Psoas muscle (tissue), 8 donors: ENCODE data around the gene LRRC8D. TPM values are rescaled to one million over a fixed set of nuclear protein-coding genes. Genes with fewer than 3 reads are reported as not detected.

Experiments
- ATAC-seq, 4 donors: fragments of 200-7000 bp; cut with Tn5 transposase; one replicate each; pipeline ENCODE4 v1.9.1; 2020; ENCODE audit warnings: moderate library complexity in 3 of 4, mild to moderate bottlenecking in 2 of 4
- DNase-seq, 2 donors: peaks; one replicate each; pipeline ENCODE4 v3.0.0-alpha.2; 2020
- H3K27ac ChIP-seq: fragments of 200-600 bp; one replicate; pipeline ENCODE4 v1.8.0; 2022
- H3K27me3 ChIP-seq, 3 donors: fragments of 200-600 bp in 1 of 3; one replicate each; pipeline versions ENCODE4 v1.6.1 to v1.8.0; 2013 to 2022; ENCODE audit warnings: low read length in 2 of 3, mild to moderate bottlenecking in 2 of 3, moderate library complexity in 1 of 3; ENCODE audit not compliant: insufficient read depth in 3 of 3
- H3K36me3 ChIP-seq, 2 donors: fragments of 200-600 bp in 1 of 2; one replicate each; pipeline versions ENCODE4 v1.6.1 to v1.8.0; 2013 to 2022; ENCODE audit warnings: low read depth in 1 of 2, mild to moderate bottlenecking in 1 of 2, moderate library complexity in 1 of 2; ENCODE audit not compliant: insufficient read depth in 1 of 2
- H3K4me1 ChIP-seq: fragments of 200-600 bp; one replicate; pipeline ENCODE4 v1.8.0; 2022
- H3K4me3 ChIP-seq: fragments of 200-600 bp; one replicate; pipeline ENCODE4 v1.8.0; 2022; ENCODE audit warnings: mild to moderate bottlenecking
- H3K9me3 ChIP-seq: fragments of 200-600 bp; one replicate; pipeline ENCODE4 v1.8.0; 2022
- CTCF ChIP-seq: fragments of 200-600 bp; IDR thresholded peaks from one replicate; pipeline ENCODE4 v1.8.0; 2022; ENCODE audit warnings: antibody characterized with exemption
- WGBS, 3 donors: extraction: QIAGEN DNeasy Blood & Tissue Kit; methylation state at CpG; one replicate each; pipeline versions ENCODE4 v1.1.6 to v1.1.7; 2013; 5-methylcytosine and 5-hydroxymethylcytosine counted together
- intact Hi-C, 2 donors: fragments of 100-400 bp; cut with DNase I; formaldehyde crosslinking; loops; one replicate each; pipeline versions ENCODE4 v1.11.0 to v1.14.2; 2022
- polyA plus RNA-seq, 3 donors: library from polyadenylated mRNA; stranded (reverse); fragments of 200-250 nt; gene quantifications; one replicate each; pipeline ENCODE4 v1.2.3, GENCODE V29; 2013
- total RNA-seq, 4 donors: library from RNA; stranded (reverse); fragmentation: NEBNext Ultra II Directional in 2 of 4; extraction: Animal tissue kit (Norgen Biotek cat#: 25700) in 2 of 4; gene quantifications; one replicate each; pipeline versions ENCODE4 v1.2.1 to v1.2.4, GENCODE V29; 2021 to 2023
- donor health status: healthy with polysubstance abuse.
- donor health status: DM: no; HTN: no; CAD: no; lungs with moderate emphysema.
- donor health status: Bipolar disorder and iron deficiency.
- donor health status: healthy.
- donor health status: DM: yes; HTN: yes; CAD: no.
- donor health status: DM: no; HTN: no; CAD: no.
- donor health status: DM: no; HTN: no; CAD: no.
- donor health status: DM: yes; HTN: yes; CAD: no.

The LRRC8D gene
- total and polyA plus RNA-seq, 7 donors = 3.5 to 7.1 (median 5.6) TPM

GRCh38 chr1:89946532-89946931 is 125.7 kb downstream of the LRRC8D start:
- Histone ChIP-seq H3K36me3 (no peaks in the 10 kb centered on the region), H3K4me3 (no peak overlapping the region), H3K4me1 (no peaks in the 10 kb centered on the region), H3K27me3 (no peaks in the 10 kb centered on the region), H3K9me3 (no peaks in the 10 kb centered on the region), H3K27ac (no peak overlapping the region)
- no peak for TF ChIP-seq CTCF
- 32 to 50% (median 45%) methylated on average over 1 of the region's 1 CpG for WGBS, 3 donors
- ATAC-seq (no peak), DNase-seq (no peak)
- intact Hi-C loops = no loop called here

GRCh38 chr1:89948722-89949345 is 128.0 kb downstream of the LRRC8D start:
- DNase-seq (no peak), ATAC-seq (no peak)
- Histone ChIP-seq H3K9me3 (no peaks in the 10 kb centered on the region), H3K36me3 (no peaks in the 10 kb centered on the region), H3K27ac (no peak overlapping the region), H3K4me3 (no peak overlapping the region), H3K27me3 (no peaks in the 10 kb centered on the region), H3K4me1 (no peaks in the 10 kb centered on the region)
- 66 to 67% (median 66%) methylated on average over 6 of the region's 6 CpGs for WGBS, 3 donors
- no peak for TF ChIP-seq CTCF
- intact Hi-C loops = no loop called here

- H3K9me3 ChIP-seq = no peaks in the 10 kb centered on the region
- H3K4me1 ChIP-seq = no peaks in the 10 kb centered on the region
- H3K4me3 ChIP-seq = no peak overlapping the region
- intact Hi-C loops = loop anchor here in 1 of 2 donors (10.0 kb wide), 1 partner anchor 145 kb away; no protein-coding TSS in a partner anchor
- DNase-seq = no peak
- TF ChIP-seq CTCF = no peak
- no peak overlapping the region for H3K27ac ChIP-seq
- 7 to 17% (median 8%) methylated on average over 1 of the region's 1 CpG for WGBS, 3 donors
- no peak for ATAC-seq
- no peaks in the 10 kb centered on the region for H3K27me3 ChIP-seq
- H3K36me3 ChIP-seq = no peaks in the 10 kb centered on the region
These were observed 129.3 kb downstream of the LRRC8D start for GRCh38 chr1:89949991-89950624.

DNA sequence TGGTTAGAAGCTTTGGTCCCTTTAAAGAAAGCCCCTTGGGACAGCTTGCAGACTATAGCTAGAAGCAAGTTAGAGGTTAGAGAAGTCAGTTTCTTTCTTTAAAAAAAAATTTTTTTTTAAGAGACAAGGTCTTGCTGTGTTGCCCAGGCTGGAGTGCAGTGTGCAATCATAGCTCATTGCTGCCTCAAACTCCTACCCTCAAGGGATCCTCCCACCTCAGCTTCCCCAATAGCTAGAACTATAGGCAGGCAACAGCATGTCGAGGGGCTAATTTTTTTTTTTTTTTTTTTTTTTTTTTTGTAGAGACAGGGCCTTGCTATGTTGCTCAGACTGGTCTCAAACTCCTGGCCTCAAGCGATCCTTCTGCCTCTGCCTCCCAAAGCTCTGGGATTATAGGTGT is 129.9 kb downstream of the LRRC8D start:
- no peak for TF ChIP-seq CTCF
- DNase-seq (no peak), ATAC-seq (no peak)
- intact Hi-C loops = loop anchor here in 1 of 2 donors (10.0 kb wide), 1 partner anchor 146 kb away; no protein-coding TSS in a partner anchor
- H3K27ac ChIP-seq = no peak overlapping the region
- H3K9me3 ChIP-seq = no peaks in the 10 kb centered on the region
- WGBS, 3 donors = 80 to 90% (median 89%) methylated on average over 2 of the region's 2 CpGs
- no peaks in the 10 kb centered on the region for H3K27me3 ChIP-seq
- H3K36me3 ChIP-seq = no peaks in the 10 kb centered on the region
- H3K4me1 ChIP-seq = no peaks in the 10 kb centered on the region
- H3K4me3 ChIP-seq = no peak overlapping the region
